DOHH2 (cell line): Measurements from ENCODE around the gene NEU1.
"Not testable (repeated sequence)": the region's sequence is repeated elsewhere in the genome, so short reads cannot be mapped to it uniquely, and the experiment has no call there.

Experiments
- EZH2phosphoT487 ChIP-seq: fragments of 200-600 bp; sonication (generic); IDR thresholded peaks from 2 replicates; pipeline ENCODE4 v1.6.1; 2017; ENCODE audit warnings: borderline replicate concordance, mild to moderate bottlenecking, antibody characterized with exemption, low read length, moderate library complexity, mixed read lengths
- TF ChIP-seq, protein P1 (sequence below): fragments of 200-600 bp; sonication (generic); IDR thresholded peaks from one replicate; pipeline ENCODE4 v1.5.1; 2014; ENCODE audit warnings: antibody characterized with exemption, mild to moderate bottlenecking, low read depth, low read length; ENCODE audit not compliant: poor library complexity, severe bottlenecking

DNA sequence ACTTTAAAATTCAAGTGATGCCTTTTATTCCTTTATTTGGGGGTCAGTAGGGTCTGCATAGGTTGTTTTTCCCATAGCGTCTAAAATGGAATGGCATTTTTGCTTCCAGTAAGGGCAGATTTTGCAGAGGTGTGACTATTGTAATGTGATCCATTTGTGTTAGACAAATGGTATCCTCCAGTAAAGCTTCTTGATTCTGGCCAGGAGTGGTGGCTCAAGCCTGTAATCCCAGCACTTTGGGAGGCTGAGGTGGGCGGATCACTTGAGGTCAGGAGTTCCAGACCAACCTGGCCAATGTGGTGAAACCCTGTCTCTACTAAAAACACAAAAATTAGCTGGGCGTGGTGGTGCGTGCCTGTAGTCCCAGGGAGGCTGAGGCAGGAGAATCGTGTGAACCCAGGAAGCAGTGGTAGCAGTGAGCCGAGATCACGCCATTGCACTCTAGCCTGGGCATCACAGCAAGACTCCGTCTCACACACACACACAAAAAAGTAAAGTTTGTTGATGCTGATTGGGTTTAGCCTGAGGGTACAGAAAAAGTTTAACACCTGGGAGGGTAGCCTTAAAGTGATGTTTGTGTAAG, 44.6 kb downstream of the NEU1 start:
- TF ChIP-seq, protein P1, sequence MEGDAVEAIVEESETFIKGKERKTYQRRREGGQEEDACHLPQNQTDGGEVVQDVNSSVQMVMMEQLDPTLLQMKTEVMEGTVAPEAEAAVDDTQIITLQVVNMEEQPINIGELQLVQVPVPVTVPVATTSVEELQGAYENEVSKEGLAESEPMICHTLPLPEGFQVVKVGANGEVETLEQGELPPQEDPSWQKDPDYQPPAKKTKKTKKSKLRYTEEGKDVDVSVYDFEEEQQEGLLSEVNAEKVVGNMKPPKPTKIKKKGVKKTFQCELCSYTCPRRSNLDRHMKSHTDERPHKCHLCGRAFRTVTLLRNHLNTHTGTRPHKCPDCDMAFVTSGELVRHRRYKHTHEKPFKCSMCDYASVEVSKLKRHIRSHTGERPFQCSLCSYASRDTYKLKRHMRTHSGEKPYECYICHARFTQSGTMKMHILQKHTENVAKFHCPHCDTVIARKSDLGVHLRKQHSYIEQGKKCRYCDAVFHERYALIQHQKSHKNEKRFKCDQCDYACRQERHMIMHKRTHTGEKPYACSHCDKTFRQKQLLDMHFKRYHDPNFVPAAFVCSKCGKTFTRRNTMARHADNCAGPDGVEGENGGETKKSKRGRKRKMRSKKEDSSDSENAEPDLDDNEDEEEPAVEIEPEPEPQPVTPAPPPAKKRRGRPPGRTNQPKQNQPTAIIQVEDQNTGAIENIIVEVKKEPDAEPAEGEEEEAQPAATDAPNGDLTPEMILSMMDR: not testable (repeated sequence)
- TF ChIP-seq EZH2phosphoT487: not testable (repeated sequence)
